PC-3 (cell line): ENCODE data around the gene ALPG. TPM values are rescaled to one million over a fixed set of nuclear protein-coding genes. Genes with fewer than 3 reads are reported as not detected.

Experiments used
- ATAC-seq: fragments of 200-7000 bp; cut with Tn5 transposase; 2 replicates; pipeline ENCODE4 v1.9.1; 2020; ENCODE audit warnings: mild to moderate bottlenecking, moderate library complexity
- BruUV-seq: library from RNA; stranded (reverse); fragments of 400-500 nt; replicated peaks from 2 replicates; lab custom pipeline; 2021; lab: Mats Ljungman, UMichigan
- CTCF ChIA-PET: fragments of 300-600 bp; sonication (Branson Sonifier 250); formaldehyde crosslinking; loops from one replicate; lab custom pipeline; 2022; ENCODE audit warnings: antibody characterized with exemption; lab: Charles Lee
- POLR2A ChIA-PET: fragments of 300-600 bp; sonication (Branson Sonifier 250); formaldehyde crosslinking; loops from one replicate; lab custom pipeline; 2022; ENCODE audit warnings: antibody characterized with exemption; ENCODE audit not compliant: unreplicated experiment; lab: Charles Lee
- DNase-seq: peaks from one replicate; pipeline ENCODE4 v3.0.0-alpha.2; 2015
- H2AFZ ChIP-seq: fragments of 300-600 bp; sonication (generic); 2 replicates; pipeline ENCODE4 v1.6.0; 2016; ENCODE audit warnings: antibody characterized with exemption, low read length
- H3F3A ChIP-seq: fragments of 300-600 bp; sonication (generic); one replicate; pipeline ENCODE4 v1.6.0; 2017; ENCODE audit warnings: antibody characterized with exemption, low read length, control low read depth, mild to moderate bottlenecking; ENCODE audit not compliant: unreplicated experiment
- H3K27ac ChIP-seq: fragments of 300-600 bp; sonication (generic); 2 replicates; pipeline ENCODE4 v1.5.1; 2016; ENCODE audit warnings: mild to moderate bottlenecking, low read length
- H3K27me3 ChIP-seq: fragments of 300-600 bp; sonication (generic); 2 replicates; pipeline ENCODE4 v1.6.1; 2016; ENCODE audit warnings: low read length, mixed read lengths
- H3K36me3 ChIP-seq: fragments of 300-600 bp; sonication (generic); 2 replicates; pipeline ENCODE4 v1.6.1; 2016; ENCODE audit warnings: low read depth, mixed run types, low read length, mixed read lengths
- H3K4me1 ChIP-seq: fragments of 300-600 bp; sonication (generic); 2 replicates; pipeline ENCODE4 v1.5.1; 2016; ENCODE audit warnings: low read length; ENCODE audit not compliant: insufficient read depth
- H3K4me2 ChIP-seq: fragments of 300-600 bp; sonication (generic); 2 replicates; pipeline ENCODE4 v1.6.0; 2016; ENCODE audit warnings: low read length
- H3K4me3 ChIP-seq: fragments of 300-600 bp; sonication (generic); 2 replicates; pipeline ENCODE4 v1.5.1; 2016; ENCODE audit warnings: mild to moderate bottlenecking, low read length, mixed read lengths
- H3K79me2 ChIP-seq: fragments of 300-600 bp; sonication (generic); 2 replicates; pipeline ENCODE4 v1.6.1; 2017; ENCODE audit warnings: low read length, mixed read lengths
- H3K9ac ChIP-seq: fragments of 300-600 bp; sonication (generic); 2 replicates; pipeline ENCODE4 v1.6.0; 2016; ENCODE audit warnings: mild to moderate bottlenecking, low read length
- H3K9me2 ChIP-seq: fragments of 300-600 bp; sonication (generic); replicated peaks from 2 replicates; pipeline ENCODE4 v1.6.1; 2016; ENCODE audit warnings: mixed run types, low read length, mixed read lengths
- H3K9me3 ChIP-seq: fragments of 300-600 bp; sonication (generic); 2 replicates; pipeline ENCODE4 v1.6.1; 2016; ENCODE audit warnings: low read length, mixed read lengths
- H4K20me1 ChIP-seq: fragments of 300-600 bp; sonication (generic); 2 replicates; pipeline ENCODE4 v1.6.1; 2016; ENCODE audit warnings: low read length, mixed read lengths
- EZH2 ChIP-seq: fragments of 300-600 bp; sonication (generic); IDR thresholded peaks from one replicate; pipeline ENCODE4 v1.6.1; 2017; ENCODE audit warnings: antibody characterized with exemption, mild to moderate bottlenecking, low read length; ENCODE audit not compliant: unreplicated experiment
- EZH2phosphoT487 ChIP-seq: fragments of 300-600 bp; sonication (generic); IDR thresholded peaks from 2 replicates; pipeline ENCODE4 v1.6.1; 2018; ENCODE audit warnings: mild to moderate bottlenecking, antibody characterized with exemption, low read length, borderline replicate concordance
- intact Hi-C: fragments of 100-400 bp; cut with micrococcal nuclease; formaldehyde crosslinking; loops from 2 replicates; pipeline ENCODE4 v1.9.0; 2023
- total RNA-seq: library from RNA; depleted of rRNA; stranded (reverse); fragments of >200 nt; gene quantifications from 2 replicates; pipeline ENCODE4 v1.2.3, GENCODE V29; 2014
- TF ChIP-seq, protein P1 (sequence below): fragments of 300-600 bp; sonication (generic); conservative IDR thresholded peaks from 2 replicates; pipeline ENCODE4 v1.5.1; 2017; ENCODE audit warnings: antibody characterized with exemption, low read depth, mild to moderate bottlenecking, low read length

The ALPG gene
- total RNA-seq, 1 experiment from 2014 or later: 0.18 TPM

DNA sequence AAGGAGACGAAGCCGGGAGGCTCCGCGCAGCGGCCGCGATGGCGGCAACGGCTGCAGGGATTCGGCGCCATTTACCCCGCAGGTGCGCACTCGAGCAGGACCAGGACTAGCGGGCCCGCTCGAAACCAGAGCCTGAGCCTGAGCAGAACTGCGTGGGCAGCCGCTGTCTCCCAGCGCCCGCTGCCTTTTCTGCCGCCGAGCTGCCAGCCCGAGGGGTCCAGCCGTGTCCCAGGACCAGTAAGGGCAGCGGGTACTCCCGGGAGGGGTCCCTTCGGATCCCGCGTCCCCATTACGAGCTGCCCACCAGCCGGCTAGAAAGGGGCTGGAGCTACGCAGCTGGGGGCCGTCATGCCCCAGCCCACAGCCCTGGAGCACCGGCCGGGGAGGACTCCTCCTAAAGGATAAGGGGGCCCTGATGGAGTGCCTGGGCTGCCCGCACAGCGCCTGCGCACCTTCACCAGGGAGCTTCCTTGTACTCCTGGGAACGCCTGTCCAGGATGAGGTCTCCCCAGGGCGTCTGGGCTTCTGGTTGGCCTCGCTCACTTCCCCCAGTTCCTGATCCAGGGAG, 18.2 kb upstream of the ALPG start:
- H3F3A ChIP-seq: no peaks in the 10 kb centered on the region
- TF ChIP-seq, protein P1, sequence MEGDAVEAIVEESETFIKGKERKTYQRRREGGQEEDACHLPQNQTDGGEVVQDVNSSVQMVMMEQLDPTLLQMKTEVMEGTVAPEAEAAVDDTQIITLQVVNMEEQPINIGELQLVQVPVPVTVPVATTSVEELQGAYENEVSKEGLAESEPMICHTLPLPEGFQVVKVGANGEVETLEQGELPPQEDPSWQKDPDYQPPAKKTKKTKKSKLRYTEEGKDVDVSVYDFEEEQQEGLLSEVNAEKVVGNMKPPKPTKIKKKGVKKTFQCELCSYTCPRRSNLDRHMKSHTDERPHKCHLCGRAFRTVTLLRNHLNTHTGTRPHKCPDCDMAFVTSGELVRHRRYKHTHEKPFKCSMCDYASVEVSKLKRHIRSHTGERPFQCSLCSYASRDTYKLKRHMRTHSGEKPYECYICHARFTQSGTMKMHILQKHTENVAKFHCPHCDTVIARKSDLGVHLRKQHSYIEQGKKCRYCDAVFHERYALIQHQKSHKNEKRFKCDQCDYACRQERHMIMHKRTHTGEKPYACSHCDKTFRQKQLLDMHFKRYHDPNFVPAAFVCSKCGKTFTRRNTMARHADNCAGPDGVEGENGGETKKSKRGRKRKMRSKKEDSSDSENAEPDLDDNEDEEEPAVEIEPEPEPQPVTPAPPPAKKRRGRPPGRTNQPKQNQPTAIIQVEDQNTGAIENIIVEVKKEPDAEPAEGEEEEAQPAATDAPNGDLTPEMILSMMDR: no peak
- no peak for TF ChIP-seq EZH2phosphoT487
- no peak for TF ChIP-seq EZH2
- POLR2A ChIA-PET: no interaction called here
- no TSS peak for BruUV-seq
- H3K4me2 ChIP-seq: no peak overlapping the region
- H3K4me3 ChIP-seq: no peak overlapping the region
- CTCF ChIA-PET: no interaction called here
- no peak for DNase-seq
- no peaks in the 10 kb centered on the region for H3K9me2 ChIP-seq
- no peak overlapping the region for H3K9ac ChIP-seq
- H3K79me2 ChIP-seq: no peaks in the 10 kb centered on the region
- H3K36me3 ChIP-seq: no peaks in the 10 kb centered on the region
- H2AFZ ChIP-seq: no peak overlapping the region
- no peaks in the 10 kb centered on the region for H3K27me3 ChIP-seq
- no peak overlapping the region for H3K27ac ChIP-seq
- intact Hi-C loops: no loop called here
- no peaks in the 10 kb centered on the region for H4K20me1 ChIP-seq
- H3K4me1 ChIP-seq: peaks cover 14% of the 10 kb centered on the region; the same call in 1 of the 2 replicates
- H3K9me3 ChIP-seq: no peaks in the 10 kb centered on the region
- ATAC-seq: no peak

GRCh38 chr2:232389327-232389726, 17.3 kb upstream of the ALPG start:
- Histone ChIP-seq H3K79me2 (no peaks in the 10 kb centered on the region), H3K4me2 (no peak overlapping the region), H4K20me1 (no peaks in the 10 kb centered on the region), H3K9me2 (no peaks in the 10 kb centered on the region), H3K4me1 (peaks cover 14% of the 10 kb centered on the region; the same call in 1 of the 2 replicates), H3K27me3 (no peaks in the 10 kb centered on the region), H3K9ac (no peak overlapping the region), H3K36me3 (no peaks in the 10 kb centered on the region), H3F3A (no peaks in the 10 kb centered on the region), H2AFZ (no peak overlapping the region), H3K27ac (no peak overlapping the region), H3K9me3 (no peaks in the 10 kb centered on the region), H3K4me3 (no peak overlapping the region)
- TF ChIP-seq, protein P1: no peak
- TF ChIP-seq EZH2phosphoT487 (no peak), EZH2 (no peak)
- ATAC-seq (no peak), DNase-seq (no peak)
- POLR2A ChIA-PET: no interaction called here
- intact Hi-C loops: no loop called here
- BruUV-seq: no TSS peak
- CTCF ChIA-PET: no interaction called here

- H3K9ac ChIP-seq: no peak overlapping the region
- H3K4me2 ChIP-seq: no peak overlapping the region
- no TSS peak for BruUV-seq
- ATAC-seq: no peak
- intact Hi-C loops: no loop called here
- no peaks in the 10 kb centered on the region for H3K9me3 ChIP-seq
- DNase-seq: no peak
- no peak overlapping the region for H3K4me3 ChIP-seq
- H3F3A ChIP-seq: no peaks in the 10 kb centered on the region
- H4K20me1 ChIP-seq: no peaks in the 10 kb centered on the region
- ChIA-PET POLR2A (interaction anchor here (0.6 kb wide), 1 partner anchor 845 kb away, joined by 3 read pairs; no protein-coding TSS in a partner anchor), CTCF (interaction anchor here (0.6 to 0.7 kb wide), 2 partner anchors 36 to 489 kb away, joined by 3 to 7 read pairs; no protein-coding TSS in a partner anchor)
- H3K27ac ChIP-seq: no peak overlapping the region
- H3K9me2 ChIP-seq: no peaks in the 10 kb centered on the region
- no peak for TF ChIP-seq EZH2
- no peak for TF ChIP-seq EZH2phosphoT487
- TF ChIP-seq, protein P1: no peak
- H2AFZ ChIP-seq: no peak overlapping the region
- H3K36me3 ChIP-seq: no peaks in the 10 kb centered on the region
- H3K79me2 ChIP-seq: no peaks in the 10 kb centered on the region
- no peaks in the 10 kb centered on the region for H3K27me3 ChIP-seq
- H3K4me1 ChIP-seq: peaks cover 9% of the 10 kb centered on the region; the same call in 1 of the 2 replicates
Observed at GRCh38 chr2:232390661-232391060, 16.0 kb upstream of the ALPG start.
